ENCODE data around the gene CDT1. TPM values are rescaled to one million over a fixed set of nuclear protein-coding genes. Genes with fewer than 3 reads are reported as not detected.

The CDT1 gene
- total RNA-seq, 4 donors from 2014 or later, result 0.33 to 1.8 (median 0.99) TPM

DNA sequence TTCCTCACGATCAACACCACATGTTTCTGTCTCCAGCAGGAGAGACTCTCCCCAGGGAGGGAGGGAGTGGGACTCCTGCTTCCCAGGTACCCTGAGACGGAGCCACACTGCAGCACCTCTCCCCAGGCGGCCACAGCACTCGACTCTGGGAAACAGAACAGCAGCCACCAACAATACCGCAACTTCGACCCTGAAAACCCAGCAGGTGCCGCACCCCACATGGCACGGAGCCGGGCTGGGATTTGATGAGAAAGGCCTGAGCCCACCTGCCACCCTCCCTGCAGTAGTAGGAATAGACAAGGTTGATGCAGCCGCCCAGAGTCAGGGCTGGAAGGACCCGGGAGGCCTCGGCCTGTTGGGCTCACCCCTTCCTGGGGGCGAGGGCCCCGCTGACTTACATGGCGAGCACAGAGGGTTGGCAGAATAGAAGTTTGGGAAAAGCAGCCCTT is 38.7 kb downstream of the CDT1 start:
- Histone ChIP-seq H3K36me3 (peaks cover 8 to 10% of the 10 kb centered on the region in 2 donors), H3K27me3 (no peaks in the 10 kb centered on the region), H3K27ac (no peak overlapping the region), H3K4me1 (no peaks in the 10 kb centered on the region), H3K9me3 (no peaks in the 10 kb centered on the region), H3K4me3 (replicated peaks in 1 of 3) (no peak overlapping the region)
- 85 to 95% methylated on average over 2 to 11 of the region's 15 CpGs for WGBS, 2 donors
- TF ChIP-seq, protein P1, sequence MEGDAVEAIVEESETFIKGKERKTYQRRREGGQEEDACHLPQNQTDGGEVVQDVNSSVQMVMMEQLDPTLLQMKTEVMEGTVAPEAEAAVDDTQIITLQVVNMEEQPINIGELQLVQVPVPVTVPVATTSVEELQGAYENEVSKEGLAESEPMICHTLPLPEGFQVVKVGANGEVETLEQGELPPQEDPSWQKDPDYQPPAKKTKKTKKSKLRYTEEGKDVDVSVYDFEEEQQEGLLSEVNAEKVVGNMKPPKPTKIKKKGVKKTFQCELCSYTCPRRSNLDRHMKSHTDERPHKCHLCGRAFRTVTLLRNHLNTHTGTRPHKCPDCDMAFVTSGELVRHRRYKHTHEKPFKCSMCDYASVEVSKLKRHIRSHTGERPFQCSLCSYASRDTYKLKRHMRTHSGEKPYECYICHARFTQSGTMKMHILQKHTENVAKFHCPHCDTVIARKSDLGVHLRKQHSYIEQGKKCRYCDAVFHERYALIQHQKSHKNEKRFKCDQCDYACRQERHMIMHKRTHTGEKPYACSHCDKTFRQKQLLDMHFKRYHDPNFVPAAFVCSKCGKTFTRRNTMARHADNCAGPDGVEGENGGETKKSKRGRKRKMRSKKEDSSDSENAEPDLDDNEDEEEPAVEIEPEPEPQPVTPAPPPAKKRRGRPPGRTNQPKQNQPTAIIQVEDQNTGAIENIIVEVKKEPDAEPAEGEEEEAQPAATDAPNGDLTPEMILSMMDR (IDR thresholded peaks at IDR 0.05), result no peak
- no peak for TF ChIP-seq POLR2A (IDR thresholded peaks at IDR 0.05)
- no peak for DNase-seq
- intact Hi-C loops (cut with DNase I), result no loop called here

DNA sequence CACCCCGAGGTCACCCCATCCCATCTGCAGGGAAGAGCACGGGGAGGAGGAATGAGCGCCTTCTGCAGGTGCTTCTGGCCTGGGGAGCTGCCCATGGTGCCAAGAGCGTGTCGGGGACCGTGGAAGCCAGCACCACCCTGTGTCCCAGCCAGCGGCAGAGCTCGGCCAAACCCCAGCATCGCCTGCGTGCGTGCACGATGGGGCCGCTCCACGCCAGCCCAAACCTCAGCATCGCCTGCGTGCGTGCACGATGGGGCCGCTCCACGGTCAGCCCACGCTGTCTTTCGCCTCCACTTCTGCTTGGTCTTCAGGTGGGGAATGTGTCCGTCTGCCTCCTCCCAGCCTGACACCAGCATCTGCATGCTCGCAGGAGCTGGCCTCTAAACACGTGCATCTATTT is 39.2 kb downstream of the CDT1 start:
- no peak for DNase-seq
- Histone ChIP-seq H3K9me3 (no peaks in the 10 kb centered on the region), H3K27me3 (no peaks in the 10 kb centered on the region), H3K27ac (no peak overlapping the region), H3K36me3 (peaks cover 4 to 10% of the 10 kb centered on the region in 2 donors), H3K4me1 (no peaks in the 10 kb centered on the region), H3K4me3 (replicated peaks in 1 of 3) (no peak overlapping the region)
- TF ChIP-seq, protein P1 (IDR thresholded peaks at IDR 0.05), result no peak
- no peak for TF ChIP-seq POLR2A (IDR thresholded peaks at IDR 0.05)
- 95 to 96% methylated on average over 24 to 25 of the region's 25 CpGs for WGBS, 2 donors
- intact Hi-C loops (cut with DNase I), result no loop called here

DNA sequence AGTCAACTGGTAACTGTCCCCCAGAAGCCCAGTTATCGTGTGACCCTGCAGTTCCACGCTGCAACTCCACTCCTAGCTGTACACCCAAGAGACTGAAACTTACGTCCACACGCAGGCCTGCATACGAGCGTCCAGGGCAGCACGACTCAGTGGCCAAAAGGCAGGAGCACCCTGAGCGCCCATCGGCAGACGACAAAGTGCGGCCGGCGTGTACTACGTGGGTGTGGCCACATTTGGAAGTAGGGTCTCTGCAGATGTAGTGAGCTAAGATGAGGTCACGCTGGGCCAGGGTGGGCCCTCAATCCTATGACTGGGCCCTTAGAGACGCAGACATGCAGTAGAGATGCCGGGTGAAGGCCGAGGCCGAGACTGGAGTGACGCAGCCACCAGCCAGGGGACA is 39.7 kb downstream of the CDT1 start:
- Histone ChIP-seq H3K36me3 (peaks cover 0 to 10% of the 10 kb centered on the region in 2 donors), H3K4me1 (no peaks in the 10 kb centered on the region), H3K27me3 (no peaks in the 10 kb centered on the region), H3K9me3 (no peaks in the 10 kb centered on the region), H3K4me3 (replicated peaks in 1 of 3) (no peak overlapping the region), H3K27ac (no peak overlapping the region)
- WGBS, 2 donors, result 94 to 96% methylated on average over 20 of the region's 20 CpGs
- TF ChIP-seq, protein P1 (IDR thresholded peaks at IDR 0.05), result no peak
- no peak for TF ChIP-seq POLR2A (IDR thresholded peaks at IDR 0.05)
- intact Hi-C loops (cut with DNase I), result no loop called here
- no peak for DNase-seq

DNA sequence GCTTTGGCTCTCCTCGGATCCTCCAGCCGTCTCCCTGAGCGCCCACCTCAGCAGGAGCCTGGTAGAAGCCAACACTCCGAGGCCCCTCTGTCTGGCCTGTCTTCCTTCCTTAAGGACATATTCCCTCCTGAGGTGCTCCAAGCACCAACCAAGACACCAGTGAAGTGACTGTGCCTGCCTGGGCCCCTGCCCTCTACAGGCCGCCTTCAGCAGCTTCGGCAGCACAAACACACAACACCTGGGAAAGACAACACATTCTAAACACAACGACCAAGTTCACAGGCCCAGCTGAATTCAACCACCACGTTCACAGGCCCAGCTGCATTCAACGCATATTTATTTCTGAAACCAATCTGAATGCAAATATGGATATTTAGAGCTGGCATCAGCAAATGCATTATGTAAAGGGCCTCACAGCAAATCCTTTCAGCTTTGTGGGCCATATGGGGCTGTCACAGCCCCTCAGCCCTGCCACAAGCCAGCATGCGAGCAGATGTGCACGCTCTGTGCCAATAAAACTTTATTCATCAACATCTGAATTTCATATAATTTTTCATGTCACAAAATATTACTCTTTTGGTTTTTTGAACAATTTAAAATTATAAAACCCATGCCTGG is 40.9 kb downstream of the CDT1 start:
- Histone ChIP-seq H3K4me1 (no peaks in the 10 kb centered on the region), H3K4me3 (replicated peaks in 1 of 3) (no peak overlapping the region), H3K36me3 (peaks cover 0 to 10% of the 10 kb centered on the region in 2 donors), H3K27me3 (no peaks in the 10 kb centered on the region), H3K27ac (no peak overlapping the region), H3K9me3 (no peaks in the 10 kb centered on the region)
- DNase-seq, result peak in 1 of 2 donors; percentile 17
- TF ChIP-seq POLR2A (IDR thresholded peaks at IDR 0.05), result no peak
- TF ChIP-seq, protein P1 (IDR thresholded peaks at IDR 0.05), result peak in 2 of 6 experiments; percentile 6 to 12
- intact Hi-C loops (cut with DNase I), result no loop called here
- 67 to 69% methylated on average over 11 of the region's 11 CpGs for WGBS, 2 donors

DNA sequence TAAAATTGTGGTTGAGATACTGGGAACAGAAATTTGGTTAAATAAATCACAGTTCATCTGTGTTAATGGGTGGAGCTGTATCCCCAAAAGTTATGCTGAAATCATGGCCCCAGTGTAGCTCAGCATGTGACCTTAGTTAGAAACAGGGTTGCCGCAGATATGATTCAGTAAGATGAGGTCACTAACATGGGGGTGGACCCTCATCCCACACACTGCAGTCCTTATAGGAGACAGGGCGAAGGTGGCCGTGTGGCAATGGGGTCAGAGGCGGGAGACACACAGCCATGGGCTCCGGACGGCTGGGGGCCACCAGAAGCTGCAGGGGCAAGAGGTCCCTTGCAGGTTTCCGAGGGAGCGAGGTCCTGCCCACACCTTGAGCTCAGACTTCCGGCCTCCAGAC is 42.5 kb downstream of the CDT1 start:
- intact Hi-C loops (cut with DNase I), result no loop called here
- TF ChIP-seq POLR2A (IDR thresholded peaks at IDR 0.05), result no peak
- TF ChIP-seq, protein P1 (IDR thresholded peaks at IDR 0.05), result no peak
- WGBS, 2 donors, result 92 to 96% methylated on average over 9 of the region's 9 CpGs
- Histone ChIP-seq H3K27ac (no peak overlapping the region), H3K27me3 (no peaks in the 10 kb centered on the region), H3K9me3 (no peaks in the 10 kb centered on the region), H3K36me3 (no peaks in the 10 kb centered on the region), H3K4me1 (no peaks in the 10 kb centered on the region), H3K4me3 (replicated peaks in 1 of 3) (no peak overlapping the region)
- DNase-seq, result no peak

All from thyroid gland (tissue), 4 donors.